SK-N-SH treated with all-trans-retinoic acid at 6 μM for 48 hours (cell line): Measurements from ENCODE around the gene ULBP1.
"Not testable (repeated sequence)": the region's sequence is repeated elsewhere in the genome, so short reads cannot be mapped to it uniquely, and the experiment has no call there.

Experiments used
- CREB5 ChIP-seq: fragments of 250-450 bp; sonication (Bioruptor Pico); IDR thresholded peaks from 2 replicates; pipeline ENCODE4 v1.5.1; 2020; ENCODE audit warnings: low read depth, mild to moderate bottlenecking, moderate library complexity
- PPARA ChIP-seq: fragments of 250-450 bp; sonication (Bioruptor Pico); IDR thresholded peaks from 2 replicates; pipeline ENCODE4 v1.5.0; 2020; ENCODE audit warnings: mild to moderate bottlenecking, borderline replicate concordance
- SNAI2 ChIP-seq: fragments of 250-450 bp; sonication (Bioruptor Pico); IDR thresholded peaks from 2 replicates; pipeline ENCODE4 v1.5.0; 2020; ENCODE audit warnings: mild to moderate bottlenecking, moderate library complexity
- TSHZ2 ChIP-seq: fragments of 250-450 bp; sonication (Bioruptor Pico); IDR thresholded peaks from 2 replicates; pipeline ENCODE4 v1.5.0; 2020; ENCODE audit warnings: mild to moderate bottlenecking, moderate library complexity

GRCh38 chr6:149954328-149954983, 9.3 kb upstream of the ULBP1 start:
- TF ChIP-seq TSHZ2; CREB5 (CRISPR knock-in tag); PPARA (CRISPR knock-in tag); SNAI2 (CRISPR knock-in tag): not testable (repeated sequence)
